ENCODE data around the gene SCGB1C2.

DNA sequence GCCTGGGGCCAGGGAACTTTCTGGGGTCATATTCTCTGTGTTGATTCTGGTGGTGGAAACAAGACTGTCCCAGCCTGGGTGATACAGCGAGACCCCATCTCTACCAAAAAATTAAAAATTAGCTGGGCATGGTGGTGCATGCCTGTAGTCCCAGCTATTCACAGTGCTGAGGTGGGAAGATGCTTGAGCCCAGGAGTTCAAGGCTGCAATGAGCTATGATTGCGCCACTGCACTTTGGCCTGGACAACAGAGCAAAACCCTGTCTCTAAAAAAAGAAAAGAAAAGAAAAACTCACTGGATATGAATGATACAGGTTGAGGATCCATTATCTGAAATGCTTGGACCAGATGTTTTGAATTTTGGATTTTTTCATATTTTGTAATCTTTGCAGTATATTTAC, 13.6 kb downstream of the SCGB1C2 start:
- TF ChIP-seq, protein P1, sequence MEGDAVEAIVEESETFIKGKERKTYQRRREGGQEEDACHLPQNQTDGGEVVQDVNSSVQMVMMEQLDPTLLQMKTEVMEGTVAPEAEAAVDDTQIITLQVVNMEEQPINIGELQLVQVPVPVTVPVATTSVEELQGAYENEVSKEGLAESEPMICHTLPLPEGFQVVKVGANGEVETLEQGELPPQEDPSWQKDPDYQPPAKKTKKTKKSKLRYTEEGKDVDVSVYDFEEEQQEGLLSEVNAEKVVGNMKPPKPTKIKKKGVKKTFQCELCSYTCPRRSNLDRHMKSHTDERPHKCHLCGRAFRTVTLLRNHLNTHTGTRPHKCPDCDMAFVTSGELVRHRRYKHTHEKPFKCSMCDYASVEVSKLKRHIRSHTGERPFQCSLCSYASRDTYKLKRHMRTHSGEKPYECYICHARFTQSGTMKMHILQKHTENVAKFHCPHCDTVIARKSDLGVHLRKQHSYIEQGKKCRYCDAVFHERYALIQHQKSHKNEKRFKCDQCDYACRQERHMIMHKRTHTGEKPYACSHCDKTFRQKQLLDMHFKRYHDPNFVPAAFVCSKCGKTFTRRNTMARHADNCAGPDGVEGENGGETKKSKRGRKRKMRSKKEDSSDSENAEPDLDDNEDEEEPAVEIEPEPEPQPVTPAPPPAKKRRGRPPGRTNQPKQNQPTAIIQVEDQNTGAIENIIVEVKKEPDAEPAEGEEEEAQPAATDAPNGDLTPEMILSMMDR (IDR thresholded peaks at IDR 0.05) = no peak
- no peak for TF ChIP-seq POLR2A (IDR thresholded peaks at IDR 0.05)
